Activated T-cell treated with anti-CD3 and anti-CD28 coated beads for 48 hours (primary cell): Measurements from ENCODE around the gene CRYZL1.
A peak's percentile ranks its signal among the peaks of the same experiment; 100 is the strongest.

Experiments used
- DNase-seq: peaks from one replicate; pipeline ENCODE4 v3.0.0-alpha.2; 2020; ENCODE audit warnings: low read depth

CRYZL1 gene

GRCh38 chr21:33661146-33661545, 19.6 kb upstream of the CRYZL1 start:
- no peak for DNase-seq

- DNase-seq: no peak
Measured at GRCh38 chr21:33660406-33660805, 18.9 kb upstream of the CRYZL1 start.

- no peak for DNase-seq
Measured at GRCh38 chr21:33659568-33659949, 18.0 kb upstream of the CRYZL1 start.

GRCh38 chr21:33658919-33659567, 17.5 kb upstream of the CRYZL1 start:
- DNase-seq: no peak

GRCh38 chr21:33657124-33657820, 15.7 kb upstream of the CRYZL1 start:
- no peak for DNase-seq

- DNase-seq: no peak
Measured at GRCh38 chr21:33655588-33656221, 14.2 kb upstream of the CRYZL1 start.

- no peak for DNase-seq
Measured at GRCh38 chr21:33654412-33654811, 12.9 kb upstream of the CRYZL1 start.

- DNase-seq: no peak
Measured at GRCh38 chr21:33651965-33652680, 10.6 kb upstream of the CRYZL1 start.

GRCh38 chr21:33650929-33651509, 9.5 kb upstream of the CRYZL1 start:
- no peak for DNase-seq

GRCh38 chr21:33650230-33650629, 8.7 kb upstream of the CRYZL1 start:
- DNase-seq: no peak

GRCh38 chr21:33648555-33648954, 7.0 kb upstream of the CRYZL1 start:
- no peak for DNase-seq

- no peak for DNase-seq
Measured at GRCh38 chr21:33647587-33647986, 6.0 kb upstream of the CRYZL1 start.

GRCh38 chr21:33645730-33646129, 4.2 kb upstream of the CRYZL1 start:
- no peak for DNase-seq

GRCh38 chr21:33644383-33645074, 3.0 kb upstream of the CRYZL1 start:
- DNase-seq: no peak

GRCh38 chr21:33643658-33644311, 2.2 kb upstream of the CRYZL1 start:
- no peak for DNase-seq

- DNase-seq: peak; percentile 5
Measured at GRCh38 chr21:33642896-33643657, 1.5 kb upstream of the CRYZL1 start.

- DNase-seq: peak; percentile 99
Measured at GRCh38 chr21:33642027-33642895, 720 bp upstream of the CRYZL1 start, which contains the start of gene ITSN1. Gene ITSN1, plus strand, starts transcription at chr21:33642501. Its CDS starts 76,328 bp downstream, at chr21:33718829.

- no peak for DNase-seq
Measured at GRCh38 chr21:33640697-33641351, 717 bp downstream of the CRYZL1 start.

GRCh38 chr21:33634254-33634653, 7.3 kb downstream of the CRYZL1 start:
- DNase-seq: no peak
